HTERT RPE-1 (cell line): ENCODE measurements around the gene EBF4.

ENCODE experiments used
- in situ Hi-C: fragments of 300-500 bp; cut with MboI; formaldehyde crosslinking; loops from 4 replicates; pipeline ENCODE4 v1.14.3; 2020; ENCODE audit warnings: low sequenced_read_pairs

Gene EBF4

GRCh38 chr20:2741881-2742280, 49.3 kb downstream of the EBF4 start:
- in situ Hi-C loops: no loop called here

GRCh38 chr20:2742431-2742830, 49.9 kb downstream of the EBF4 start:
- in situ Hi-C loops: no loop called here

- in situ Hi-C loops: no loop called here
Measured at GRCh38 chr20:2742934-2743559, 50.5 kb downstream of the EBF4 start.

GRCh38 chr20:2745060-2745910, 52.7 kb downstream of the EBF4 start:
- in situ Hi-C loops: no loop called here

- in situ Hi-C loops: no loop called here
Measured at GRCh38 chr20:2745936-2746635, 53.5 kb downstream of the EBF4 start.

GRCh38 chr20:2746636-2747265, 54.2 kb downstream of the EBF4 start:
- in situ Hi-C loops: no loop called here

- in situ Hi-C loops: no loop called here
Measured at GRCh38 chr20:2747676-2748235, 55.2 kb downstream of the EBF4 start.

GRCh38 chr20:2748551-2749342, 56.2 kb downstream of the EBF4 start:
- in situ Hi-C loops: no loop called here

- in situ Hi-C loops: no loop called here
Measured at GRCh38 chr20:2749343-2749950, 56.9 kb downstream of the EBF4 start.

GRCh38 chr20:2749951-2750490, 57.4 kb downstream of the EBF4 start:
- in situ Hi-C loops: no loop called here

GRCh38 chr20:2750491-2751251, 58.1 kb downstream of the EBF4 start:
- in situ Hi-C loops: no loop called here

GRCh38 chr20:2751347-2751877, 58.8 kb downstream of the EBF4 start:
- in situ Hi-C loops: no loop called here

GRCh38 chr20:2751878-2752566, 59.4 kb downstream of the EBF4 start:
- in situ Hi-C loops: no loop called here

GRCh38 chr20:2752567-2753460, 60.2 kb downstream of the EBF4 start:
- in situ Hi-C loops: no loop called here

- in situ Hi-C loops: no loop called here
Measured at GRCh38 chr20:2753461-2754040, 61.0 kb downstream of the EBF4 start.

GRCh38 chr20:2754424-2754823, 61.8 kb downstream of the EBF4 start:
- in situ Hi-C loops: no loop called here
